Skeletal muscle cell (primary cell): ENCODE results near the gene NMNAT2.
"Not testable (repeated sequence)": the region's sequence is repeated elsewhere in the genome, so short reads cannot be mapped to it uniquely, and the experiment has no call there.

Experiments
- DNase-seq: peaks from one replicate; pipeline ENCODE4 v3.0.0-alpha.2; 2010; ENCODE audit warnings: low read depth
- H3K4me3 ChIP-seq: 2 replicates; pipeline ENCODE4 v1.5.1; 2011; ENCODE audit warnings: low read depth, mild to moderate bottlenecking, control low read depth, low read length, moderate library complexity

The NMNAT2 gene

DNA sequence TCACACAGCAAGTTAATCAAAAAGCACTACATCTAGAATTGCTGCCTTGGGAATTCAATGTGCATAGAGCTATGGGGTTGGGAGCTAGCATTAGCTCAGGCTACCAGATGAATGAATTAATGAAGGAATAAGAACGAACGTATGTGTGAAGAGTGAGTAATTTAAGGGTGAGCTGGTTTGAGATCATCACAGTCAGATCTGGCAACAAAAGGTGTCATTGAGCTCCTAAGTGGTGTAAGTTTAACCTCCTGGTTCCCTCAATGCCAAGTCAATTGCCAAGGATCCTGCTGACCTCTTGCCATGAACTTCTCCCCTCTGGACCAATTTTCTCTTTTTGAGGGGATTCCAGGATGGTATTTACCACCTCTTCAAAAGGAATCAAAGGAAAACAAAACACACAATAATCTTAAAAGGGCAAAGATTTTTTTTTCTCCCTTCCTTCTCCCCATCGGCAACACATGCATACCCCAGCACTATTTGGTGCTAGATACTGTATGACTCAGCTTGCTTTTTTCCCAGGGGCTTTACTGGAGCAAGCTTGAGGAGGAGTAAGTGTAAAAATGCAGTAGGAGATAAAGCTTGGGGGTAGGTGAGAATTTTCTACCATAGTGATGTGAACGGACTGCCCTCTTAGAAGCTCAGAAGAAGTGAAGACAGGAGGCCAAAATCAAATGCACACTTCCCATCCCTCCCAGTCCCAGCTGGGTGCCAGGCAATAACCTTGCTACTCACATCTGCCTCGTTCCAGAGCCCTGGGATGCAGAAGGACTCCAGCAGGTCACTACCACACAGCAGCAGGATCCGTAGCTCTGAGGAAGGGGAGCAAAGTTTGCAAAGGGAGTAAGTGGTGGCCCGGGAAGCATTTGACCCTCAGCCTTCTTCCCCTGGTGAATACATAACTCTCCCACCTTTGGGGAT is 140.1 kb downstream of the NMNAT2 start:
- no peak overlapping the region for H3K4me3 ChIP-seq
- peak; percentile 82 for DNase-seq

DNA sequence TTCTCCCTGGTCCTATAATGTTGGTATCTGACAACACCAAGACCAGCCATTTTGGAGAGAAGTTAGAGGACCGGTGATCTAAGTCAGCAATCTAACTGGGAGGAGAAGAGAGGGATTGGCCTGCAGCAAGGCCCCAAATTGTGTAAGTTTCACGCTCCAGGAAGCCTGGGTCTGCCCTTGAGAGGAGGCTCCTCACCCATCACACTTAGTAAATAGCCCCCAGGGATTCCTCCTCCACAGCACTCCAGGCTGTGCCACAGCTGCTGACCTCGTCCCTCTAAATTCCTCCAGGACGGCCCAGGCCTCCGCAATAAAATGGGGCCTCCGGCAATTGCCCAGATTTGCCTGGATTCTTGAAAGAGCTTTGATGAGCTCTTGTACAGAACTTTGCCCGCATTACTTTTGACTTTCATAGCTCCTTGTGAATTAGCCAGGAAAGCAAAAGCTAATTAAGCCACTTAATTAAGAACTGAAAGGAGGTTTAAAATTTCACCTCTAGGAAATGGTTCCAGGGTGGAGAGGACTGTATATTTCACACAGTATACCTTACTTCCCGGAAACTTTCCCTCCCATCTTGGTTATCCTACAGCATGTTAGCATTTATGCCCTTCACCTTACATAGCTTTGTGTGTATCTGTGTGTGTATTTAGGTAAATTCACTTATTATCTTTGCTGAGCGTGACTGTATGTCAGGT is 141.6 kb downstream of the NMNAT2 start:
- no peak overlapping the region for H3K4me3 ChIP-seq
- no peak for DNase-seq

DNA sequence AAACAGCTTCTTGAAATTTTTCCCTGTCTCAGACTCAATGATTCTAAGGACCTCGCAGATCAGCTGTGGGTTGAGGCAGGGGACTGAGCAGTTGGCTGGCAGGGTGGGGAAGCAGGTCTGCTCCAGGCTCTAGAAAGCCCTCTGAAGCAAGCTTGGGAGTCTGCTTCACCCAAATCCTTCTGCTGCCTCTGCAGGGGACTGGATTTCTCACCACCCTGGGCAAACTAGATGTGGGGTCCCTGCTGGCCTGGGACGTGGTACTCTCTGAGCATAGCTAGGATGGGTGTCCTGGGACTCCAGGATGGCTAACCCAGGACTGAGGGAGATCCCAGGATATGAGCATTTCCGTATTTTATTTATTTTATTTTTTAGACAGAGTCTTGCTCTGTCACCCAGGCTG is 142.9 kb downstream of the NMNAT2 start:
- DNase-seq, result no peak
- H3K4me3 ChIP-seq, result no peak overlapping the region

DNA sequence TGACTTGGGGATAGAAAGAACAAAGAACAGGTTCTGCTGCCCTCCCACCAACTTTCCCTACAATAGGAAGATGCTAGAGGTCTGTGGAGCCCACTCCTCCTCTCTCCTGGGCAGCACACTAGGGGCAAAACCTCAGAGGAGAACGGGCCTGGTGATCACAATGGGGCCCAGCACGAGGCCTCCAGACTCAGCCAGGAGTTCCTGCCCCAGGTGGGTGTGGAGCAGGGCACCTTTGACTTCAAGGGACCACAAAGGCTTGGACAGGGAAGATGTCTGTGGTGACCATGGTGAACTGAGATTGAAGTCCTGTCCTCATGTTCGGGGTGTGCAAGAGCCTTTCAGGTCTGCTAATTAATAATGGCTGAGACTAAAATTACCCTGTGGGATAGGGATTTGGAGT is 143.3 kb downstream of the NMNAT2 start:
- no peak for DNase-seq
- H3K4me3 ChIP-seq, result no peak overlapping the region

DNA sequence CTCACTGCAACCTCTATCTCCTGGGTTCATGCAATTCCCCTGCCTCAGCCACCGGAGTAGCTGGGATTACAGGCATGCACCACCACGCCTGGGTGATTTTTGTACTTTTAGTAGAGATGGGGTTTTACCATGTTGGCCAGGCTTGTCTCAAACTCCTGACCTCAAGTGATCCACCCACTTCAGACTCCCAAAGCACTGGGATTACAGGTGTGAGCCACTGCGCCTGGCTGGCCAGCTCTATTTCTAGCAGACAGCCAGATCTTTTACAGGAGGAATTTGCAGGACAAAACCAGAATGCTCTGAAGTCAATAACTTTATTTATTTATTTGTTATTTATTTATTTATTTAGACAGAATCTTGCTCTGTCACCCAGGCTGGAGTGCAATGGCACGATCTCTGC is 144.2 kb downstream of the NMNAT2 start:
- not testable (repeated sequence) for H3K4me3 ChIP-seq, DNase-seq

DNA sequence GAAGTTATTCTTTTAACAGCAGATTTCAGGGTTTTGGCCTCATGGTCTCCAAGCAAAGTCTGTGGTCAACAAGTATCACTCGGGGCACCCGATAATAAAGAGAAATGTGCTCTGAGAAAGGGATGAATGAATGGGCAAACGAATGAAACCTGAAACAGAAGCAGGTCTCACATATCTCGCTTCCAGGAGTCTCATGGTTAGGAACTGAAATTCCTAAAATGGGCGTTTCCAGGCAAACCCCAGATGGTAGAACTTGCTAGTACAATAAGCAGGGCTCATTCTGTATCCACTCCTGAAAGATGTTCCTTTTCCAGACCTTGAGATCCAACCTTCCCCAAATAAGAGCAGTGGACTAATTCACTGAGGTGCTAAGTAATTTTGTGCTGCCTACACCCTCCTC is 144.9 kb downstream of the NMNAT2 start:
- no peak overlapping the region for H3K4me3 ChIP-seq
- no peak for DNase-seq

DNA sequence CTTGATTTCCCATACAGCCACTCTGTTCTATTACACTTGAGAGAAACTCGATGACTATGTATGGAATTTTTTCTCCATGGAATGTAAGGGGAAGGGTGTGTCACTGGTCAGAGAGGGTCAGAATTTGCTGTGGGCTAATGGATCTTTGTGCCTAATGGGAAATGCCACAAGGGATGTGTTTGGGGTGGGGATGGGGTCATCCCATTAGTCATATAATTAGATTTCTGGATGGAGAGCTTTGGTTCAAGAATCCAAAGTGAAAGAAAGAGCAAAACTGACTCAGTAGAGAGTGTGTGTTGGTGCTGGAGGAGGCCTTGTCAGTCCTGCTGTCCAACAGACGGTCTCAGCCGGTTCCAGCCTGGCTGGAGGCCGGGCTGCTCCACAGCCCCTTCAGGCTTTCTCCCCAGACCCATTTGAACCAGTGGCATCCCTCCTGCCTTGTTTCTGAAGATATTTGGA is 145.8 kb downstream of the NMNAT2 start:
- no peak overlapping the region for H3K4me3 ChIP-seq
- peak; percentile 64 for DNase-seq

DNA sequence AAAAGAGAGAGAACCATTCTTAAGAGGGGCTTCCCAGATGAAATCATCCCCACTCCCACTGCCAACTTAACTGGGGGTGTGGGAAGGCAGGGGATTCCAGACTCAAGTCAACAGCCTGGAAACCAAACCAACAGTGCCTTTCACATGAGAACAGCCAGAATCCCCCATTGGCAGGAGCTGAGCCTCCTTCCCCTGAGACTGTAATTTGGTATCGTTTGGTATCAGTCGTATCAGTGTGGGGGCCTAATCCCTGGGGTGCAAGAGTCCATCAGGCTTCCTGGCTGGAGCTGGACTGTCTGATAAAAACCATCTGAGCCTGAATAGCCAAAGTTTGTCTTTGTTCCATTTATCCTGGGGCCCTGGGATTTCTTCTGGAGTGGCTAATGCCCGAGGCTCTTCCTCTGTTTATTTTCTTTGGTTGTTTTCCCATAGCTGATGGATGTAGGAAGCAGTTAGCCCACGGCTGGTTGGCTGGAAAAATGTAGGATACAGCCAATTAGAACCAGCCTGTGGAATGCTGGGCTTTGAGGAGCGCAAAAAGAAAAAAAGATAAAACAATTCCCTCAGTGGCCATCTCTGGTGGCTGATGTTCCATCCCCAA is 147.5 kb downstream of the NMNAT2 start:
- no peak overlapping the region for H3K4me3 ChIP-seq
- peak; percentile 58 for DNase-seq

DNA sequence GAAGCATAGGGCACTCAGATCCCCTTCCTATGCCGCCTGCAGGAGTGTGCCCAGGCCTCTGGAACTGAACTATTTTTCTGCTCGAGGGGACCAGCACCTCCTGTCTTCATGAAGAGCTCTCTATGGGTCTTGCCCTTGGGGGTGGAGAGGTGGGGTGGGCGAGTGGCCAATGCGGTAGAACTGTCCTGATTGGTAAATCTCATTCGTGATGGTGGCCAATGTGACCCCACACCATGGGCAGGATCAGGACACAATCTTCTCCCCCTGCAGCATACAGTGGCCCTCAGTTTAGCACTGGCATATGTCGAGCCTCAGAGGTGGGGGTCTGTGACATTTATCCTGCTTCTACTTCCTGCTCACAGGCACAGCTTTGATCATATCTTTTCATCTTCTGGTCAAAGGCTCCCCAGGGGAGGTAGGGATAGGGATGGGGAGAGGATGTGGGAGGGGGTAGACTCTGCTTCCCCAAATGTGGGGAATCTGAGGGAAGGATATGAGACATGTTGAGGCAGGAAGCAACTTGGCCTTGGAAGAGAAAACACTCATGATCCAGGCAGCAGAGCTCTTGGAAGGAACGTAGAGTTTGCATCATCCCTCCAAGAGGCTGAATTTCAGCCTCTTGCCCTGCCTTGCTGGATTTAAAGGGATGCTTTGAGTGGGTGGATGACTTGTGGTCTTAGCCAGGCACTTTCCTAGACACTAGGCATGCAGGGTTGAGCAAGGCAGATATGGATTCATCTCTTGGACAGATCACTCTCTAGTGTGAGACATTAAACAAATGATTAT is 150.3 kb downstream of the NMNAT2 start:
- DNase-seq, result peak; percentile 96
- no peak overlapping the region for H3K4me3 ChIP-seq

DNA sequence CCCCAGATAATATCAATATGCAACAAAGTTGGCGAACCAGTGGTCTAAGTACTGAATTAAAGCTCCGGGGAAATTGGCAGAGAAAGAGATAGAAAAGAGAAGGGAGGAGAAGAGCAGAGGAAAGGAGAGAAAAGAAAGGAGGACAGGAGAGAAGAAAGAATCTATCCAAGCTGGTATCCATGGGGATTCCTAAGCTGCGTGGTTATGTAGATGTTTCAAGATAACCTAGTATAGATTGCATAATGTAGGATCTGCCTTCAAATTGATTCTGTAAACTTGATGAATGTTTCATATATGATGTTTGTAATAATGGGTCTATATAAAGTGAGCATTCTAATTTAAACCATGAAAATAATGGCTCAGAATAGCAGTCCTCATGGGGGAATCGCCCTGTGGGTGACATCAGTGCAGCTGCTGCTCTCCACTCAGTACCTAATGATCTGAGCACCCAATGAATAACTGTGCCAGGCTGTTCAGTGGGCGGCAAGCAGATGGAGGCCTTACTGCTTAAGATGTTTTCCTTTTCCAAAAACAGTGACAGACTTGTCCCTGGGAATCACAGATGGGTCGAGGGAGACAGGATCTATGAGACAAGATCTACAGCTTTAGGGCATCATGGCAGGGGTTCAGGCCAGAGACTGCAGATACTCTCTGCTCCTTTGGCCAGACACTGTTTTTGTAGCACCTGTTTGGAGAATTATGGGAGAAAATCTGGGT is 154.1 kb downstream of the NMNAT2 start:
- no peak overlapping the region for H3K4me3 ChIP-seq
- no peak for DNase-seq

DNA sequence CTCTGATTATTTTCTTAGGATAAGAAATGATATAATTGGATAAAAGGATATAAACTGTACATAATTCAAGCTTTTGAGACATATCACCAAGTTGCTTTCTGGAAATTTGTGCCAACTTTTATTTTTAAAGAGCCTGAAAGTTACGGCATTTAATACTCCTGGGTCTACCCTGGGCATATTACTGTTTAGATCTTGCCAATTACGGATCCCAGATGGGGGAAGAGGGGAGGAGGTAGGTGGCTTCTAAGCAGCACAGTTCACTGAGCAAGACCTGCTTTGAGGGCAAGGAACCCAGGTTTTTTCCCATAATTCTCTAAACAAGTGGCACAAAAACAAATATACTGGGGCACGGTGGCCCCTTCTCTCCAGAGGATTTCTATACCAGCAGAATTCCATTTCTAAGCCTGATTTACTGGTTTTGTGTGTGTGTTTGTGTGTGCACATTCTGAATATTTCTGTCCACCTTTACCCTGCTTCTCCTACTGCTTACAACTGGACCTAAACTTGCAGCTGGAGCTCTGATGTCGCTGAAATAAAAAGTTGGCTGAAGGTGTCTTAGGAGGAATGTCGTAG is 155.5 kb downstream of the NMNAT2 start:
- no peak overlapping the region for H3K4me3 ChIP-seq
- DNase-seq, result no peak

DNA sequence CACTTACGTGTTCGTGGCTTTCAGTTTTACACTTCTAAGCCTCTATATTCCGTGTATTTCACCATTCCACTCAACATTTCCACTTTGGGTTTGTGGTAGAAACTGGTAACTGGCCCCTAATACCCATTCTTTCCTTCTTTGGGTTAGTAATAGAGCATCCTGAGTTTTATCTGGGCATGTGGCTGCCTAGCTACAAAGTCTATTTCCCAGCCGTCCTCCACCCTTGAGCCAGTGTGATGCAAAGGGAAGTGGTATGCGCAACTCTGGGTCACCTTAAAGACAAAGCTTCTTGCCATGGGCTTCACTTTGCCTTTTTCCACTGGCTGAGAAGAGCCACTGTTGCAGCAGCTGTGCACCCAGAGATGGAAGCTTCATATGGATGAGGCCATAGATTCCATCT is 158.3 kb downstream of the NMNAT2 start:
- DNase-seq, result no peak
- H3K4me3 ChIP-seq, result no peak overlapping the region

DNA sequence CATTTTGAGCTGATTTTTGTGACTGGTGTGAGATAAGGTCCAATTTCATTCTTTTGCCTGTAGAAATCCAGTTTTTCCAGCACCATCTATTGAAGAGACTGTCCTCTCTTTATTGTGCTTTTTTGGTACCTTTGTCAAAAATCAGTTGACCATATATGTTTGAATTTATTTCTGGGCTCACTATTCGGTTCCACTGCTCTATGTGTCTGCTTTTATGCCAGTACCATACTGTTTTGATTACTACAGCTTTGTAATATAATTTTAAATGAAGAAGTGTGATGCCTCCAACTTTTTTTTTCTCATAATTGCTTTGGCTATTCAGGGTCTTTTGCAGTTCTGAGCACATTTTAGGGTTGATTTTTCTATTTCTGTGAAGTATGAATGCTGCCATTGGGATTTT is 163.1 kb downstream of the NMNAT2 start:
- no peak overlapping the region for H3K4me3 ChIP-seq
- DNase-seq, result no peak

DNA sequence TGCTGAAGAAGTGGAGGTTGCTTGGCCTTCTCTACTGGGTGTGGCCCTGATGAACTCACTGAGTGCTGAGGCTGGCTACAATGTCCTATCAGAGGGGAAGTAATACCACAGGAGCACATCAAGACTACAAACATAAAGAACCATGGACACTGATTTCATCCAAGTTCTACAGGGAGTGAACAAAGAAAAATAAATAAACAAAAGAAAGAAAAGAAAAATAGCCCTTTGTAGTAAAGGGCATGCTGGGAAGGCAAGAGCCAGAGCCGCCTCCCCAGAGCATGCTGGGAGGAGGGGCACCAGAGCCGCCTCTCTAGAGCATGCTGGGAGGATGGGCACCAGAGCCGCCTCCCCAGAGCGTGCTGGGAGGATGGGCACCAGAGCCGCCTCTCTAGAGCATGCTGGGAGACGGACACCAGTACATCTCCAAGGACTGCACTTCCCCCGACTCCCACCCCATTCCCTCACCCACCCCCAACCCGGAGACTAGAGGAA is 166.2 kb downstream of the NMNAT2 start:
- no peak for DNase-seq
- H3K4me3 ChIP-seq, result no peak overlapping the region

DNA sequence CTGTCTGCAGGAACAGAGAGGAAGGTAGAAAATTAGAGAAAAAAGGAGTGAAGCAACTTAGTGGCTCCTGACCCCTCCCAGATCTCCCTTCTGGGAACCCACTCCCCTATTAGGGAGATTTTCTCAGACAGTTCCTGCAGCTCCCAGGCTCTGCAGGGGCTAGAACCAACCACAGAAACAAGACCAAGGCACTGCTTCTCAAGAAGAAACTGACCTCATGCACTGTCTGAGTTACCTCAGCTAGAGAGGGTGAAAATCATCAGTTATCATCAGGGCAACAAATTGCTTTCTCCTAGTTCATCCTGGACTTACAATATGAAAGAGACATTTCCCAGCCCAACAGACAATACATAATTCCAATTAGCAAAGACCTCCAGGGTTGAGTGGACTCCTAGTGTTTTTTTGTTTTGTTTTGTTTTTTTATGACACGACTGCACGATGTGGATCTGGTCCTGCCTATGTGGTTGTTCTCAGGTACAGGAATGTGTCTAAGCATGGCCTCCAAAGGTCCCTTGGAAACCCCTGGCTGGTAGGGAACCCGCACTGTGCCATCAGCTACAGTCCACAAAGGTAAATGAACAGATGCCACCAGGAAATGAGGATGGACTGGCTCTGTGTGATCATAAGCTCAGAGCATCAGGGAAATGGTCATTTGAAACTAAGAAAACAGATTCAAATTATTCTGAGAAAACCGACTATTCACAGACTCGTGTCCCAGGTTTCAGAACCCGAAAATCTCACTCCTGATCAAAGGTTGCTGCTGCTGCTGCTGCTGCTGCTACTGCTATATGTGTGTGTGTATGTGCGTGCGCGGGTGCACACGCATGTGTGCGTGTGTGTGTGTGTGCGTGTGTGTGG is 166.8 kb downstream of the NMNAT2 start:
- H3K4me3 ChIP-seq, result no peak overlapping the region
- DNase-seq, result no peak

DNA sequence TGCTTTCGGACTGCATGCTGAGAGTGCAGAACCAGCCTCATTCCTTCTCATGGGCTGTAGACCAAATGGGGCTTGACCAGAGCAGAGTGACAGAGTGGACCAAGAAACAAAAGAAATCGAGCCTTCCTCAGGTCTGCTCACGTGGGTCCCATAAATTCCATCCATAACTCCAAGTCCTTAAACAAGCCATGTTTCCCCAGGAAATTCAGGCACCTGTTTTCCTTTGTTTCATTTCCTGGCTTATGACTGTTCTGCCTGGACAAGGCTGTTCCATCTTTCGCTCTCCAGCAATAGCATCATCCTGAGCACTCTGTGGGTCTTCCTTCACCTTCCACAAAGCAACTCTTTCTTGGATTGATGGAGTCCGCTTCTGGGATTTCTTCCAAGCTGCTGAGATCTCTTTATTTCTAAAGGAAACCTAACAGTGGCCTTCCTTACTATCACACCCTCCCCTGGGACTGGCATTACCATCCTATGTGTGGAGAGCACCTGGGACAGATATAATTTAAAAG is 168.2 kb downstream of the NMNAT2 start:
- DNase-seq, result no peak
- no peak overlapping the region for H3K4me3 ChIP-seq

DNA sequence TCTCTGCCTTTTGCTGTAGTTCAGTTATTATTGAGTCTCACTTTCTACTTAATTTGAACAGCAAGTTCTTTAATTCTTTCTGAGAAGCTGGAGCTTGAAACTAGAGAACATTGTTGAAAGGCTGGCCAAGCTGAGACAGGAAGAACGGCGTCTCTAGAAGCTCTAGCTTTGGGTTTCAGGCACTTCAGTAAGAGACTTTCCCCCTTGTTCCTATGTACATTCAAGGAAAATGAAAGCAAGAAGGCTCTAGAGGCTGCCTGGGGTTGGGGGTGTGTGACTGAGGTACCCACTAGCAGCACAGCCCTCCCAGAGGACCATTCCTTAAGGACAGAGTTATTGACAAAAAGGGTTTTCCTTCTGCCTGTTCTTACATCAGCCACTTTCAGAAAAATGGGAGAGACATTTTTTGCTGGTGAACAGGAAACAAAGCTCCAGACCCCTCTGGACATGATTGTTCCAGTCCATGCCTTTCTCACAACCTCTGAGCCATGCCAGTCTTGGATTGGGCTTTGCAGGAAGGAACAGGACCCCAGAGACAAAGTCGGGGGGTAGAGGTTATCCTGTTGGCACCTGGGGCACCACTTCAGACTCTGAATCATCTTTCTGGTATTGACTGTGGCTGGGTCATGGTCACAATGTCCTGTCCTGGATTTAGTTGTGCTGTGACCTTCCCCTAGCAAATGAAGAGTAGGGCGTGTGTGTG is 169.0 kb downstream of the NMNAT2 start:
- no peak overlapping the region for H3K4me3 ChIP-seq
- DNase-seq, result no peak
